ENCODE measurements around the gene CDK5RAP3. TPM values are rescaled to one million over a fixed set of nuclear protein-coding genes. Genes with fewer than 3 reads are reported as not detected.

CDK5RAP3 gene, protein sequence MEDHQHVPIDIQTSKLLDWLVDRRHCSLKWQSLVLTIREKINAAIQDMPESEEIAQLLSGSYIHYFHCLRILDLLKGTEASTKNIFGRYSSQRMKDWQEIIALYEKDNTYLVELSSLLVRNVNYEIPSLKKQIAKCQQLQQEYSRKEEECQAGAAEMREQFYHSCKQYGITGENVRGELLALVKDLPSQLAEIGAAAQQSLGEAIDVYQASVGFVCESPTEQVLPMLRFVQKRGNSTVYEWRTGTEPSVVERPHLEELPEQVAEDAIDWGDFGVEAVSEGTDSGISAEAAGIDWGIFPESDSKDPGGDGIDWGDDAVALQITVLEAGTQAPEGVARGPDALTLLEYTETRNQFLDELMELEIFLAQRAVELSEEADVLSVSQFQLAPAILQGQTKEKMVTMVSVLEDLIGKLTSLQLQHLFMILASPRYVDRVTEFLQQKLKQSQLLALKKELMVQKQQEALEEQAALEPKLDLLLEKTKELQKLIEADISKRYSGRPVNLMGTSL
- 51.1 and 55.5 TPM in 2 replicates for total RNA-seq

DNA sequence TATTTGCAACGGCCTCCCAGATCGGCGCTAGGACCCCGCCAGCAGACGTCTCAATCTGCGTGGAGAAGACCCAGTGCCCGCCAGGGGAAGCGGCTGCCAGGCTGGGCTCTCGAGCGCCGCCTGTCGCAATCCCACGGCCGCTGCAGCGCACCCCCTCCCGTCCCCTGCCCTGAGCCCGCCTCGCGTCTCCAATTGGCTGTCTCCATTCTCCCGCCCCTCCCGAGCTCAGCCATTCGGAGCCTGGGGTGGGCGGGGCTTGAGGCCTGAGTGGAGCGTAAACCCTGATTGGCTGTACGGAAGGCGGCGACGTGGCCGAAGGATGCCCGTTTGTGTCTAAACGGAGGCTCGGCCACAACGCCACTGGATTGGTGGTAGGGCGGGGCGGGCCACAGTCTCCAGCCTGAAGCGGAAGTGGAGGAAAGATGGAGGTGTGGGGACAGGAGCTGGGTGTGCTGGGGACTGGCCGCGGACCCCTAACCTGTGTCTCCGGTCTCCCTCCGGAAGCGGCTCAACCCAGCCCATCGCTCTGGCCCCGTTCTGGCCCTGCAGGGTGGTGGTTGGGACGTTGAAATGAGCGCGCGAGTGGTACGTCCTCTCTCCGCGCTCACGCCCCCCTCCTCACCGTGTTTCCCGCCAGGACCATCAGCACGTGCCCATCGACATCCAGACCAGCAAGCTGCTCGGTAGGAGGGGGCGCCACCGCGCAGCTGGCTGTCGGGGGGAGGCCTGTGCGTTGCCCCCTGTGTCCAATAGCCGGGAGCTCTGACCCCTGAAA lies at the start of gene CDK5RAP3:
Gene CDK5RAP3 (plus strand): TSS at position 389 of the 775 bp plus-strand sequence. CDS start 34 bp downstream, at position 423.

DNA sequence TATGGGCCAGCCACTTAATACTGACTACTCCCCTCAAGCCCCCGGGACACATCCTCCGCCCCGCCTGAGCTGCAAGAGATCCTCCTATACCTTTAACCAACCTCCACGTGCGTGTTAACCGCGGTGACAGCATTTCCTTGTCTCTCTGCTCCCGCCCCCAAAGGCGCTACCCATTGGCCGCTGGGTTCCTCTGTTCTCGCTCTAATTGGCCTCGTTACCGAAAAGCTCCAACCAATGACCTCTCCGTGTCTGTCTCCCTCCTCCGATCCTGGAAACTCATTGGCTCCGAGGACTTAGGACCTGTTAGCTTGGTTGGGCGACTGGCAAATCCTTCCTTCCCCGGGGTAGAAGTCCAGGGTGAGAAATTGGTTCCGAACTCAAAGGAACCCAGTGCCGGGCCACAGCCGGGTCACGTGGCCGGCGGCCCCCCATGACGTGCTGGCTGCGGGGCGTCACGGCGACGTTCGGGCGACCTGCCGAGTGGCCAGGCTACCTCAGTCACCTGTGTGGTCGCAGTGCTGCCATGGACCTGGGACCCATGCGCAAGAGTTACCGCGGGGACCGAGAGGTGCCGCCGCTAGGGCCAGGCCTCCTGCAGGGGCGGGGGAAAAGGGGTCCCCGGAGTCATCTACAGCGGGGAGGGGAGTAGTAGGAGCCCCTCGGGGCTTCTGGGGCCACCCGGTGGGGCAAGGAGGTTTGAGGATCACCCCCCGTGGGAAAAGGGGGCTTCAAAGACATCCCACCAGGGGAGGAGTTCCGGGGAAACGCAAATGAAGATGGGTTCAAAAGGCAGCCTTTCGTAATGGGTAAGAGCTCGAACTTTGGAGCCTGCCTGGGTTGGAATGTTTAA lies 29.4 kb upstream of the CDK5RAP3 start, which contains the start of gene PNPO:
Gene PNPO (plus strand): TSS at position 326 of the 850 bp plus-strand sequence. CDS start 105 bp downstream, at position 431.

DNA sequence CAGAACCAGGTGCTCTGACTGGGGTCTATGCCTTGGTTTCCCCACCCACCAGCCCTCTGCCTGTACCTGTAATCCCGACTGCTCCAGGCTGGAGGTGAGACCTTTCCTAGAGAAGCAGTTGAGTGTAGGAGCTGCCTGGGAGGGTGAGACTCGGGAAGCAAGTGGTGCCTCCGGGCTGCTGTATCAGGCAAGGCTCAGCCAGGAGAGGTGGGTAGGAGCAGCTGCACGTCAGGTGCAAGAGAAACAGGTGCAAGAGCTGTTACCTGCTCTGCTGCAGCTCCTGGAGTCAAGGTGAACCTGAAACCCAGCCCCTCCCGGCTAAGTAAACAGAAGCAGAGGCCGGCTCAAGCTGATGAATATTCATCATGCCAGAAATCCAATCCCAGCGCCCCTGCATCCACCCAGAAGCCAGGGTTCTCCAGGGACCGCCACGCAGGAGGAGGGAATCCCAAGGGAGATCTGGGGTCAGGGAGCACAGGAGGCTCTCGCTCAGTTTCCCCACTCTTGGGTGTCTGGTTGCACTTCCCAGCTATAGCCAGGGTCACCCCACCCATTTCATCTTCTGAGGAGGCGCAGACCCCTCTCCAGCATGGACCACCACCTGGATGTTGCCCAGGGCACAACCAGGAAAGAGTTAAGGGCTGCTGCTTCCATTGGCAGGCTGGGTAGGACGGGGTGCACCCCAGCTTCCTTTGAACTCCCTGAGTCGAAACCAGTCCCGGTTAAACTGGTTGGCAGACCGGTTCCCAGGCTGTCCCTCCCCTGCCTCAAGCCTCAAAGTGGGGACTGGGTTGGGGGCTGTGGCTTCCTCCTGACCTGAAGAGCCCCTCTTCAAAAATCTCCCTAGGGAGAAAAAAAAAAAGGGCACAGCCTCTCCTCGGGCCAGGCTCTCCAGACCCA lies 13.1 kb upstream of the CDK5RAP3 start, which contains the start of gene PRR15L:
Gene PRR15L (minus strand): TSS at position 293 of the 900 bp plus-strand sequence. CDS start 4,649 bp downstream, outside the sequence.

Other genes starting within 250 kb of the CDK5RAP3 start
- not detected in 2 replicates for gene TBX21, start 237.9 kb upstream of the CDK5RAP3 start, total RNA-seq
- 6.8 and 9.5 TPM in 2 replicates for gene OSBPL7, start 149.3 kb upstream of the CDK5RAP3 start, total RNA-seq
- 31.5 and 33.6 TPM in 2 replicates for gene MRPL10, start 139.6 kb upstream of the CDK5RAP3 start, total RNA-seq
- 0.11 and 0.13 TPM in 2 replicates for gene LRRC46, start 139.4 kb upstream of the CDK5RAP3 start, total RNA-seq
- gene SCRN2, start 129.8 kb upstream of the CDK5RAP3 start, total RNA-seq, result 29.4 and 36.5 TPM in 2 replicates
- gene SP6, start 120.0 kb upstream of the CDK5RAP3 start, total RNA-seq, result 0.22 and 0.26 TPM in 2 replicates
- gene SP2, start 74.9 kb upstream of the CDK5RAP3 start, total RNA-seq, result 2.2 and 2.6 TPM in 2 replicates
- 46.6 and 47.6 TPM in 2 replicates for gene PNPO, start 29.5 kb upstream of the CDK5RAP3 start, total RNA-seq
- gene PRR15L, start 13.2 kb upstream of the CDK5RAP3 start, total RNA-seq, result 0.11 TPM in 1 of 2 replicates, not detected in the other
- gene COPZ2, start 66.7 kb downstream of the CDK5RAP3 start, total RNA-seq, result 174 and 180 TPM in 2 replicates
- 150 and 167 TPM in 2 replicates for gene NFE2L1, start 77.2 kb downstream of the CDK5RAP3 start, total RNA-seq
- 52.4 and 53.0 TPM in 2 replicates for gene CBX1, start 130.4 kb downstream of the CDK5RAP3 start, total RNA-seq
- gene SNX11, start 136.7 kb downstream of the CDK5RAP3 start, total RNA-seq, result 11.9 and 12.1 TPM in 2 replicates